Neural cell (in vitro differentiated cells): ENCODE measurements around the gene TEX11. TPM values are rescaled to one million over a fixed set of nuclear protein-coding genes. Genes with fewer than 3 reads are reported as not detected.

Source experiments
- H2AFZ ChIP-seq: fragments of 200-600, 300-800 bp; sonication (generic), shearing (Covaris generic); 2 replicates; pipeline ENCODE4 v1.6.0; 2014; ENCODE audit warnings: low read depth, mild to moderate bottlenecking, antibody characterized with exemption, low read length, moderate library complexity
- H3F3A ChIP-seq: fragments of 200-600 bp; shearing (Covaris generic); 2 replicates; pipeline ENCODE4 v1.6.1; 2016; ENCODE audit warnings: mild to moderate bottlenecking, moderate library complexity, mixed read lengths, antibody characterized with exemption, low read length; ENCODE audit not compliant: insufficient read depth, poor library complexity, severe bottlenecking
- H3K27ac ChIP-seq: fragments of 200-600, 300-800 bp; sonication (generic), shearing (Covaris generic); 2 replicates; pipeline ENCODE4 v1.5.1; 2014; ENCODE audit warnings: mild to moderate bottlenecking, low read length, moderate library complexity
- H3K27me3 ChIP-seq: fragments of 300-800, 200-600 bp; sonication (generic), shearing (Covaris generic); 2 replicates; pipeline ENCODE4 v1.6.0; 2014; ENCODE audit warnings: mild to moderate bottlenecking, low read depth, low read length, moderate library complexity; ENCODE audit not compliant: insufficient read depth
- H3K36me3 ChIP-seq: fragments of 300-800, 200-600 bp; sonication (generic), shearing (Covaris generic); 2 replicates; pipeline ENCODE4 v1.5.1; 2014; ENCODE audit warnings: mild to moderate bottlenecking, antibody characterized with exemption, low read length, moderate library complexity; ENCODE audit not compliant: insufficient read depth
- H3K4me2 ChIP-seq: fragments of 300-800, 200-600 bp; sonication (generic), shearing (Covaris generic); 2 replicates; pipeline ENCODE4 v1.6.0; 2014; ENCODE audit warnings: mild to moderate bottlenecking, low read length
- H3K4me3 ChIP-seq: fragments of 300-800, 200-600 bp; sonication (generic), shearing (Covaris generic); 2 replicates; pipeline ENCODE4 v1.5.1; 2014; ENCODE audit warnings: mild to moderate bottlenecking, low read length, moderate library complexity
- H3K79me2 ChIP-seq: fragments of 200-600 bp; shearing (Covaris generic); replicated peaks from 2 replicates; pipeline ENCODE4 v1.6.0; 2014; ENCODE audit warnings: mild to moderate bottlenecking, low read length, moderate library complexity; ENCODE audit not compliant: insufficient read depth
- H3K9ac ChIP-seq: fragments of 300-800, 200-600 bp; sonication (generic), shearing (Covaris generic); 2 replicates; pipeline ENCODE4 v1.6.1; 2016; ENCODE audit warnings: mild to moderate bottlenecking, low read length, mixed read lengths
- H3K9me2 ChIP-seq: fragments of 200-600 bp; shearing (Covaris generic); 2 replicates; pipeline ENCODE4 v1.6.1; 2016; ENCODE audit warnings: mild to moderate bottlenecking, low read length, mixed read lengths; ENCODE audit not compliant: insufficient read depth
- H3K9me3 ChIP-seq: fragments of 200-600, 300-800 bp; sonication (generic), shearing (Covaris generic); 2 replicates; pipeline ENCODE4 v1.6.1; 2016; ENCODE audit warnings: mild to moderate bottlenecking, mixed run types, low read length, moderate library complexity, mixed read lengths
- H4K20me1 ChIP-seq: fragments of 200-600 bp; shearing (Covaris generic); 2 replicates; pipeline ENCODE4 v1.6.1; 2016; ENCODE audit warnings: mild to moderate bottlenecking, mixed run types; ENCODE audit not compliant: insufficient read depth
- CTCF ChIP-seq: fragments of 450-650 bp; IDR thresholded peaks from 2 replicates; pipeline ENCODE4 v1.5.1; 2014; ENCODE audit warnings: antibody characterized with exemption, mild to moderate bottlenecking, moderate library complexity; ENCODE audit not compliant: poor library complexity, severe bottlenecking
- MXI1 ChIP-seq: fragments of 450-650 bp; conservative IDR thresholded peaks from 2 replicates; pipeline ENCODE4 v1.6.1; 2014; ENCODE audit warnings: antibody characterized with exemption, mild to moderate bottlenecking; ENCODE audit not compliant: poor library complexity, severe bottlenecking
- RAD21 ChIP-seq: fragments of 450-650 bp; conservative IDR thresholded peaks from 2 replicates; pipeline ENCODE4 v1.6.1; 2014; ENCODE audit warnings: antibody characterized with exemption, mild to moderate bottlenecking, moderate library complexity
- REST ChIP-seq: IDR thresholded peaks from 2 replicates; pipeline ENCODE4 v1.6.1; 2012; ENCODE audit warnings: borderline replicate concordance
- TAF1 ChIP-seq: IDR thresholded peaks from 2 replicates; pipeline ENCODE4 v1.6.1; 2012; ENCODE audit warnings: low read depth
- polyA plus RNA-seq: library from polyadenylated mRNA; depleted of rRNA; stranded (reverse); fragments of >200 nt; gene quantifications from 2 replicates; pipeline ENCODE4 v1.2.3, GENCODE V29; 2014

The TEX11 gene
- polyA plus RNA-seq, 1 donor from 2014 or later = not detected

- H4K20me1 ChIP-seq = no peaks in the 10 kb centered on the region
Observed at GRCh38 chrX:70535198-70535597, 373.3 kb downstream of the TEX11 start.

DNA sequence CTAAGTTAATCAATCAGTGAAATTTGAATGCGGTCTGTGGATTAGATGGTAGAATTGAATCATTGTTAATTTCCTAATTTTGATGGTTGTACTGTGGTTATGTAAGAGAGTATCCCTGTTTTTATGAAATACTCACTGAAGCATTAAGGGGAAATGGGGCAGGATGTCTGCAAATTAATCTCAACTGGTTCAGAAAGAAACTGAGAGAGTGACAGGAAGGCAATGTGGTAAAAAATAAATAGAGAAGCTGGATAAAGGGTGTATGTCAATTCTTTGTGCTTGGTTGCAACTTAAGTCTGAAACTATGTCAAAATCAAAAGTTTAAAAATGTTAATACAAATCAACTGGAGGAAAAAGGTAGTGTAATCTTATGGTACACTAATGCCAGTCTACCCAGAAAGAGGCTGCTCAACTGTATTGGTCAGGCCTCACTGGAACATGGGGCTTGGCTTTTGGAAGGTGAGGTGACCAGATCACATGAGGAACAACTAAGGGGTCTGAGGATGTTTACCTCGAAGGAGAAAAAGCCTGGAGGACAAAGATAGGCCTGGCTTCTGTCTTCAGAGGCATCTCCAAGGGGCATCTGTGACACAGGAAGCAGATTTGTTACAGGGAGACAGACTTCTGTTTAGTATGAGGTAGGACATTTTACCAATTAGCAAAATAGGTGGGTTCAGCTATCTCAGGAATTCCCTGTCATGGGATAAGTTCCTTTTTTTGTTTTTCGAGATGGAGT lies 380.7 kb downstream of the TEX11 start:
- no peaks in the 10 kb centered on the region for H3F3A ChIP-seq
- H3K9me2 ChIP-seq = no peaks in the 10 kb centered on the region
- H3K79me2 ChIP-seq = no peaks in the 10 kb centered on the region
- H3K36me3 ChIP-seq = no peaks in the 10 kb centered on the region
- H4K20me1 ChIP-seq = no peaks in the 10 kb centered on the region
- no peak overlapping the region for H3K27ac ChIP-seq
- H3K27me3 ChIP-seq = no peaks in the 10 kb centered on the region
- no peak overlapping the region for H3K9ac ChIP-seq
- H3K9me3 ChIP-seq = no peaks in the 10 kb centered on the region
- TF ChIP-seq MXI1 (no peak), REST (no peak)
- no peak overlapping the region for H2AFZ ChIP-seq
- H3K4me3 ChIP-seq = no peak overlapping the region
- no peak overlapping the region for H3K4me2 ChIP-seq

More at GRCh38 chrX:70535198-70535597, 373.3 kb downstream of the TEX11 start:
- TF ChIP-seq TAF1 (no peak), RAD21 (no peak), CTCF (no peak), REST (no peak), MXI1 (no peak)
- Histone ChIP-seq H3K9me3 (no peaks in the 10 kb centered on the region), H3K4me3 (no peak overlapping the region), H3K27ac (no peak overlapping the region), H3K4me2 (no peak overlapping the region), H3K36me3 (no peaks in the 10 kb centered on the region), H3K9ac (no peak overlapping the region), H3K79me2 (no peaks in the 10 kb centered on the region), H3K9me2 (no peaks in the 10 kb centered on the region), H2AFZ (no peak overlapping the region), H3K27me3 (no peaks in the 10 kb centered on the region), H3F3A (no peaks in the 10 kb centered on the region)
